ENCODE data around the gene PMVK. TPM values are rescaled to one million over a fixed set of nuclear protein-coding genes. Genes with fewer than 3 reads are reported as not detected.

Gene PMVK
- total RNA-seq, 4 donors from 2014 or later: 9.0 to 19.8 (median 15.6) TPM

DNA sequence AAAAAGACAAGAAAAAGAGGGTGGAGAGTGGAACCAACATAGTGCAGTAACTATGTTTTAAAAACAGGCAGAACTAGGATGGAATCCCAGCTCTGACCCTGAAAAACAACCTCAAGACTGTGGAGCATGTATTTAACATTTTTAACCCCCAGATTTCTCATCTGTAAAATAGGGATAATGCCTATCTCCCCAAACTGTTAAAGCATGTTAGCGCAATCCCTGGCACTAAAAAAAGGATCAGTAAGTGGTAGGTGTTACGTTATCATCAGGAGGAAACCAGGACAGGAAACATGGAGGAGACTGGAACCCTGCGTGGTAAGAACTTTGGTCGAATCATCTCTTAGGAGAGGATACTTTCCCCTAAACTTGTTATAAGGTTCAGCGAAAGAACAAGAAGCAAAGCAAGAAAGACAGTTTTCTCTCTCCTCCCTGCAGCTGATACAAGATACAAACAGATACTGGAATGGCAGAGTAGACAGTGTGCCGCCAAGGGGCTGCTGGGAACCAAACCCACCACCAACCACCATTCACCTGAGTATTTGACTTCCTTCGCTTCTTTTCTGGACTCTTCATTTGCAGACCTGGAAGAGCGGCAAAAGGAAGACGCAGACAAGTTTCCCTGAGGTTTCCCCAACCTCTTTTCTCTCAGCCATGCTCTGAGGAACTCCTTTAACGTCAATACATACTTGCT lies 24.1 kb upstream of the PMVK start:
- Histone ChIP-seq H3K27ac (peak overlapping the region in 3 of 4 donors; percentile 94 to 99 (median 99)), H3K4me1 (peaks cover 0 to 62% (median 29%) of the 10 kb centered on the region in 4 donors), H3K27me3 (no peaks in the 10 kb centered on the region), H3K9me3 (no peaks in the 10 kb centered on the region), H3K36me3 (peaks cover 0 to 50% (median 3%) of the 10 kb centered on the region in 3 donors), H3K4me3 (peak overlapping the region; percentile 77 to 96 (median 94))
- DNase-seq (ENCODE audit: low spot score in 2 of 2): no peak
- WGBS, 2 donors: 50% methylated on average over 10 of the region's 10 CpGs
- TF ChIP-seq, protein P1, sequence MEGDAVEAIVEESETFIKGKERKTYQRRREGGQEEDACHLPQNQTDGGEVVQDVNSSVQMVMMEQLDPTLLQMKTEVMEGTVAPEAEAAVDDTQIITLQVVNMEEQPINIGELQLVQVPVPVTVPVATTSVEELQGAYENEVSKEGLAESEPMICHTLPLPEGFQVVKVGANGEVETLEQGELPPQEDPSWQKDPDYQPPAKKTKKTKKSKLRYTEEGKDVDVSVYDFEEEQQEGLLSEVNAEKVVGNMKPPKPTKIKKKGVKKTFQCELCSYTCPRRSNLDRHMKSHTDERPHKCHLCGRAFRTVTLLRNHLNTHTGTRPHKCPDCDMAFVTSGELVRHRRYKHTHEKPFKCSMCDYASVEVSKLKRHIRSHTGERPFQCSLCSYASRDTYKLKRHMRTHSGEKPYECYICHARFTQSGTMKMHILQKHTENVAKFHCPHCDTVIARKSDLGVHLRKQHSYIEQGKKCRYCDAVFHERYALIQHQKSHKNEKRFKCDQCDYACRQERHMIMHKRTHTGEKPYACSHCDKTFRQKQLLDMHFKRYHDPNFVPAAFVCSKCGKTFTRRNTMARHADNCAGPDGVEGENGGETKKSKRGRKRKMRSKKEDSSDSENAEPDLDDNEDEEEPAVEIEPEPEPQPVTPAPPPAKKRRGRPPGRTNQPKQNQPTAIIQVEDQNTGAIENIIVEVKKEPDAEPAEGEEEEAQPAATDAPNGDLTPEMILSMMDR (IDR thresholded peaks at IDR 0.05): no peak
- TF ChIP-seq EP300 (IDR thresholded peaks at IDR 0.05) (no peak), POLR2A (IDR thresholded peaks at IDR 0.05) (no peak)

DNA sequence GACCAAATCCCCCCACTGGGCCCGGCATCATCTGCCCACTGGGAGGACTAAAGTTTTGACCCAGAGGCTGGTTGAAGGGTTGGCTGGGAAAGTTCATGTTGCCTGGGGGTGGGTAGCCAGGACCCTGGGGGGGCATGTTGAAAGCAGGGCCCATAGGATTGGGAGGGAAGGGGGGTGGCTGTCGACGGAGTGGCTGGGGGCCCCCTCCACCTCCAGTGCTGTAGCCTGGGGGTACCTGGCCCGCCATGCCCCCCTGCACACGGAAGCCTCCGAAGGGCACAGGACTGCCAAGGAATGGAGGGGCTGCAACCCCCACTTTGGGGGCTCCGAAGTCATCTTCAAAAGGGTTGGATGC lies 22.9 kb upstream of the PMVK start:
- H3K9me3 ChIP-seq: no peaks in the 10 kb centered on the region
- H3K36me3 ChIP-seq: peaks cover 0 to 38% (median 0%) of the 10 kb centered on the region in 3 donors
- DNase-seq (ENCODE audit: low spot score in 2 of 2): no peak
- no peak overlapping the region for H3K27ac ChIP-seq
- no peaks in the 10 kb centered on the region for H3K27me3 ChIP-seq
- 88 to 94% methylated on average over 7 of the region's 7 CpGs for WGBS, 2 donors
- H3K4me3 ChIP-seq: no peak overlapping the region
- TF ChIP-seq POLR2A (IDR thresholded peaks at IDR 0.05) (no peak), EP300 (IDR thresholded peaks at IDR 0.05) (no peak)
- TF ChIP-seq, protein P1 (IDR thresholded peaks at IDR 0.05): no peak
- peaks cover 0 to 68% (median 40%) of the 10 kb centered on the region in 4 donors for H3K4me1 ChIP-seq

DNA sequence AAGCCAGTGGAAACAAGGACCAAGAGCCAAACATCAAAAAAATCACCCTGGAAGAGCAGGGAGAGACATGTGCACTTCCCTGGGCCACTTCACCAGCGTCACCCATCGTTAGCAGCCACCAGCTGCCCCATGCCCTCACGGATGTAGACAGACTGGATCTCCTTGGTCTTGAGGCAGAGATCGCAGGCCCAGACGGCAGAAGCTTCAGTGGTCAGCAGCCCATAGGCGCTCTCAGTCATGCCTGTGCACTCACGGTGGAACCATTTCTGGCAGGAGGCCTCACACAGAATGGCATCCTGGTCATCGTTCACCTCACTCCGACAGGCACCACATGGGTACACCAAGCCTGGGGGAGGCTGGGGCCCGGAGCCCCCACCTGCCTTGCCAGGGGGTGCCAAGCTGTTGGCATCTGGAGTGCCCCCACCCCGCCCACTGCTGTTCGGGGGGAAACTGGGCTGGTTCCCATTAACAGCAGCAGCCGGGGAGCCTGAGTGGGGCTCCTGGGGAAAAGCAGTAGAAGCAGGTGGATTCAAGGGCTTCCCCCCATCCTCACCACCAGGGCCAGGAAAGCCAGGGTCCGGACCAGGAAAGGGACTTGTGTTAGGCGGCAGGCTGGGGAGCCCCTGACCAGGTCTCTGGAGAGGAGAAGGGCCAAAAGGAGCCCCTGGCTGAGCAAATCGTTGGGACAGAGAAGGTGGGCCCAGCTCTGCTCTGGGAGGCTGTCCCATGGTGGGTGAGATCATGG lies 22.3 kb upstream of the PMVK start:
- H3K27me3 ChIP-seq: no peaks in the 10 kb centered on the region
- H3K36me3 ChIP-seq: peaks cover 0 to 33% (median 0%) of the 10 kb centered on the region in 3 donors
- H3K27ac ChIP-seq: no peak overlapping the region
- H3K4me1 ChIP-seq: peaks cover 0 to 73% (median 46%) of the 10 kb centered on the region in 4 donors
- 90 to 92% methylated on average over 16 of the region's 16 CpGs for WGBS, 2 donors
- no peak for DNase-seq (ENCODE audit: low spot score in 2 of 2)
- no peaks in the 10 kb centered on the region for H3K9me3 ChIP-seq
- TF ChIP-seq POLR2A (IDR thresholded peaks at IDR 0.05) (no peak), EP300 (IDR thresholded peaks at IDR 0.05) (no peak)
- TF ChIP-seq, protein P1 (IDR thresholded peaks at IDR 0.05): no peak
- no peak overlapping the region for H3K4me3 ChIP-seq

DNA sequence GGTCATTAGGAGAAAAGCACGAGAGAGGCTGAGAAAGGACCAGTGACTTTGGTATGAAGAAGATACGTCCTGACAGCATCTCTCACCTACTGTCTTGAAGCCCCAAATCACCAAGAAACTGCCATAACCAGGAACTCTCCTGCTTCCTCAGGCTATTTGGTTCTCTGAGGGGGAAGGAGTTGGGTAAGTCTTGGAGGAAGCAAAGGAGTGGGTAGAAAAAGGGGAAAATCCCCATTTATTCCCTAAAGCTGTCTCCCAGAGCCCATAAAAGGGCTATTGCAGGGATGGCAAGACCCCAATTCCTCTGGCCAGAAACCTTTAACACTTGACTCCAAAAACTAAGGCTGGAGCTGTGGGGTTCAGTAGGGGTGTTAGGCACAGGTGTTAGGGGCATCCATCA lies 21.5 kb upstream of the PMVK start:
- TF ChIP-seq, protein P1 (IDR thresholded peaks at IDR 0.05): no peak
- TF ChIP-seq POLR2A (IDR thresholded peaks at IDR 0.05): no peak
- TF ChIP-seq EP300 (IDR thresholded peaks at IDR 0.05): no peak
- WGBS, 2 donors: 75 to 76% methylated on average over 2 of the region's 2 CpGs
- no peak for DNase-seq (ENCODE audit: low spot score in 2 of 2)
- Histone ChIP-seq H3K4me3 (no peak overlapping the region), H3K27ac (peak overlapping the region in 1 of 4 donors; percentile 84), H3K9me3 (no peaks in the 10 kb centered on the region), H3K4me1 (peaks cover 0 to 73% (median 50%) of the 10 kb centered on the region in 4 donors), H3K36me3 (peaks cover 0 to 25% (median 0%) of the 10 kb centered on the region in 3 donors), H3K27me3 (no peaks in the 10 kb centered on the region)

All from tibial nerve (tissue), 4 donors.